GM20000 (cell line): ENCODE data around the gene CPT1B.

ENCODE experiments used
- DNase-seq: peaks from one replicate; pipeline ENCODE4 v3.0.0; 2012; ENCODE audit warnings: low spot score
- CTCF ChIP-seq: IDR thresholded peaks from 2 replicates; pipeline ENCODE4 v1.5.1; 2012; ENCODE audit warnings: mild to moderate bottlenecking, control low read depth; ENCODE audit errors: extremely low read depth, missing control alignments

The CPT1B gene

GRCh38 chr22:50563413-50564160 is 14.6 kb downstream of the CPT1B start:
- no peak for DNase-seq
- no peak for TF ChIP-seq CTCF

GRCh38 chr22:50562523-50563412 is 15.5 kb downstream of the CPT1B start, which contains the start of gene SYCE3:
Gene SYCE3 (minus strand): TSS chr22:50562919. CDS start chr22:50556405, 6,514 bp downstream.
- DNase-seq = peak; percentile 98
- peak; percentile 84 for TF ChIP-seq CTCF

GRCh38 chr22:50561401-50562358 is 16.5 kb downstream of the CPT1B start:
- DNase-seq = no peak
- no peak for TF ChIP-seq CTCF

GRCh38 chr22:50560034-50560433 is 18.2 kb downstream of the CPT1B start:
- no peak for TF ChIP-seq CTCF
- DNase-seq = no peak

GRCh38 chr22:50556703-50557102 is 21.5 kb downstream of the CPT1B start:
- TF ChIP-seq CTCF = no peak
- no peak for DNase-seq

- DNase-seq = no peak
These were observed 24.9 kb downstream of the CPT1B start for GRCh38 chr22:50553310-50553709.

More at GRCh38 chr22:50553310-50553709, 24.9 kb downstream of the CPT1B start:
- no peak for TF ChIP-seq CTCF
